22Rv1 (cell line): ENCODE measurements around the gene RIT1.
A peak's percentile ranks its signal among the peaks of the same experiment; 100 is the strongest.

Experiments
- H3K27ac ChIP-seq: fragments of 450-650 bp; 2 replicates; pipeline ENCODE4 v1.5.1; 2017
- CTCF ChIP-seq: fragments of 450-650 bp; IDR thresholded peaks from 2 replicates; pipeline ENCODE4 v1.5.1; 2017; ENCODE audit warnings: mild to moderate bottlenecking
- ZFX ChIP-seq: fragments of 450-650 bp; IDR thresholded peaks from 2 replicates; pipeline ENCODE4 v1.6.1; 2017; ENCODE audit warnings: antibody characterized with exemption, borderline replicate concordance

The RIT1 gene

GRCh38 chr1:155950829-155951228, 39.7 kb upstream of the RIT1 start:
- no peak for TF ChIP-seq CTCF
- TF ChIP-seq ZFX = no peak

GRCh38 chr1:155947741-155948140, 36.6 kb upstream of the RIT1 start:
- TF ChIP-seq CTCF (no peak), ZFX (no peak)
- H3K27ac ChIP-seq = no peak overlapping the region

More at GRCh38 chr1:155950829-155951228, 39.7 kb upstream of the RIT1 start:
- no peak overlapping the region for H3K27ac ChIP-seq

- TF ChIP-seq ZFX (no peak), CTCF (no peak)
- no peak overlapping the region for H3K27ac ChIP-seq
Observed at GRCh38 chr1:155947292-155947691, 36.1 kb upstream of the RIT1 start.

GRCh38 chr1:155946633-155947219, 35.6 kb upstream of the RIT1 start:
- H3K27ac ChIP-seq = 0 out of 2 replicates have a peak overlapping the region, but pooled peaks have one; percentile 10
- no peak for TF ChIP-seq CTCF
- no peak for TF ChIP-seq ZFX

GRCh38 chr1:155944444-155944799, 33.3 kb upstream of the RIT1 start:
- no peak overlapping the region for H3K27ac ChIP-seq
- no peak for TF ChIP-seq ZFX
- TF ChIP-seq CTCF = no peak

- no peak overlapping the region for H3K27ac ChIP-seq
- TF ChIP-seq ZFX (no peak), CTCF (no peak)
Observed at GRCh38 chr1:155942578-155943141, 31.5 kb upstream of the RIT1 start.

- H3K27ac ChIP-seq = peak overlapping the region; percentile 73; the same call in 1 of the 2 replicates
- TF ChIP-seq CTCF (no peak), ZFX (no peak)
Observed at GRCh38 chr1:155941845-155942531, 30.8 kb upstream of the RIT1 start.
